HepG2 (cell line): ENCODE measurements around the gene STK32B.

Experiments used
- AFF4 ChIP-seq: sonication (generic); formaldehyde crosslinking; IDR thresholded peaks from 2 replicates; pipeline ENCODE4 v1.4.0; 2020; ENCODE audit warnings: missing genetic modification reagents
- BRCA1 ChIP-seq: sonication (generic); formaldehyde crosslinking; IDR thresholded peaks from 2 replicates; pipeline ENCODE4 v1.4.0; 2020; ENCODE audit warnings: missing genetic modification reagents
- BRD4 ChIP-seq: sonication (generic); formaldehyde crosslinking; IDR thresholded peaks from 2 replicates; pipeline ENCODE4 v1.4.0; 2020; ENCODE audit warnings: missing genetic modification reagents
- CTCF ChIP-seq: sonication (generic); formaldehyde crosslinking; IDR thresholded peaks from 2 replicates; pipeline ENCODE4 v1.5.0; 2020; ENCODE audit warnings: mild to moderate bottlenecking, missing genetic modification reagents, moderate library complexity
- EHMT2 ChIP-seq: fragments of 200-600 bp; sonication (generic); IDR thresholded peaks from 2 replicates; pipeline ENCODE4 v1.7.0; 2017; ENCODE audit warnings: antibody characterized with exemption, low read depth, low read length, borderline replicate concordance
- ETV5 ChIP-seq: IDR thresholded peaks from 2 replicates; pipeline ENCODE4 v1.6.1; 2018; ENCODE audit warnings: missing biosample characterization, missing genetic modification reagents, inconsistent platforms, borderline replicate concordance
- KDM1A ChIP-seq: IDR thresholded peaks from 2 replicates; pipeline ENCODE4 v1.6.1; 2016; ENCODE audit warnings: missing compliant biosample characterization
- MLX ChIP-seq: IDR thresholded peaks from 2 replicates; pipeline ENCODE4 v1.6.1; 2016
- TAF1 ChIP-seq: sonication (generic); formaldehyde crosslinking; IDR thresholded peaks from 2 replicates; pipeline ENCODE4 v1.4.0; 2020; ENCODE audit warnings: missing genetic modification reagents
- TCF7 ChIP-seq: sonication (generic); IDR thresholded peaks from 2 replicates; pipeline ENCODE4 v1.6.1; 2016; ENCODE audit warnings: antibody characterized with exemption, low read depth
- ZNF343 ChIP-seq: sonication (generic); formaldehyde crosslinking; IDR thresholded peaks from 2 replicates; pipeline ENCODE4 v1.4.0; 2020; ENCODE audit warnings: mild to moderate bottlenecking, missing genetic modification reagents
- ZNF883 ChIP-seq: sonication (generic); formaldehyde crosslinking; IDR thresholded peaks from 2 replicates; pipeline ENCODE4 v1.5.1; 2020; ENCODE audit warnings: mild to moderate bottlenecking, missing genetic modification reagents; ENCODE audit errors: not compliant biosample characterization

GRCh38 chr4:5374994-5375393, 323.7 kb downstream of the STK32B start:
- TF ChIP-seq EHMT2 (no peak), ZNF883 (CRISPR knock-in tag) (no peak), ETV5 (CRISPR knock-in tag) (no peak), ZNF343 (CRISPR knock-in tag) (no peak), BRD4 (CRISPR knock-in tag) (no peak), TAF1 (CRISPR knock-in tag) (no peak), CTCF (no peak), TCF7 (no peak), BRCA1 (no peak), KDM1A (CRISPR knock-in tag) (no peak), AFF4 (CRISPR knock-in tag) (no peak), MLX (CRISPR knock-in tag) (no peak)
